GM23338 (cell line): ENCODE data around the gene PEAR1. TPM values are rescaled to one million over a fixed set of nuclear protein-coding genes. Genes with fewer than 3 reads are reported as not detected.

Experiments used
- ATAC-seq: fragments of 200-7000 bp; cut with Tn5 transposase; 3 replicates; pipeline ENCODE4 v1.9.1; 2020
- DNase-seq: peaks from one replicate; pipeline ENCODE4 v3.0.0-alpha.2; 2015; ENCODE audit warnings: low spot score
- H2AFZ ChIP-seq: fragments of 200-600 bp; sonication (generic); 2 replicates; pipeline ENCODE4 v1.8.0; 2016; ENCODE audit warnings: antibody characterized with exemption, mild to moderate bottlenecking, moderate library complexity
- H3F3A ChIP-seq: fragments of 200-600 bp; sonication (generic); replicated peaks from 2 replicates; pipeline ENCODE4 v1.8.0; 2017; ENCODE audit warnings: antibody characterized with exemption, mixed run types, low read depth
- H3K27ac ChIP-seq: fragments of 200-600 bp; sonication (generic); 2 replicates; pipeline ENCODE4 v1.6.1; 2016; ENCODE audit warnings: low read depth
- H3K27me3 ChIP-seq: fragments of 200-600 bp; sonication (generic); 2 replicates; pipeline ENCODE4 v1.8.0; 2016; ENCODE audit warnings: mild to moderate bottlenecking, mixed run types, moderate library complexity; ENCODE audit not compliant: insufficient read depth
- H3K36me3 ChIP-seq: fragments of 200-600 bp; sonication (generic); 2 replicates; pipeline ENCODE4 v1.8.0; 2016; ENCODE audit warnings: mild to moderate bottlenecking; ENCODE audit not compliant: insufficient read depth
- H3K4me1 ChIP-seq: fragments of 200-600 bp; sonication (generic); 2 replicates; pipeline ENCODE4 v1.8.0; 2016; ENCODE audit warnings: mild to moderate bottlenecking, moderate library complexity; ENCODE audit not compliant: insufficient read depth
- H3K4me2 ChIP-seq: fragments of 200-600 bp; sonication (generic); 2 replicates; pipeline ENCODE4 v1.7.1; 2017; ENCODE audit warnings: mixed run types
- H3K4me3 ChIP-seq: fragments of 200-600 bp; sonication (generic); 2 replicates; pipeline ENCODE4 v1.6.1; 2016; ENCODE audit warnings: mixed run types
- H3K79me2 ChIP-seq: fragments of 200-600 bp; sonication (generic); replicated peaks from 2 replicates; pipeline ENCODE4 v1.8.0; 2017; ENCODE audit warnings: mild to moderate bottlenecking; ENCODE audit not compliant: insufficient read depth
- H3K9me2 ChIP-seq: fragments of 200-600 bp; sonication (generic); 2 replicates; pipeline ENCODE4 v1.8.0; 2017; ENCODE audit not compliant: insufficient read depth
- H4K20me1 ChIP-seq: fragments of 200-600 bp; sonication (generic); replicated peaks from 2 replicates; pipeline ENCODE4 v1.8.0; 2017; ENCODE audit warnings: mild to moderate bottlenecking; ENCODE audit not compliant: insufficient read depth
- H3K27ac Mint-ChIP-seq: 2 replicates; pipeline ENCODE4 v1.8.0; 2020; ENCODE audit warnings: inconsistent platforms, mild to moderate bottlenecking, moderate library complexity, mixed read lengths
- H3K27me3 Mint-ChIP-seq: 3 replicates; pipeline ENCODE4 v1.8.0; 2022; ENCODE audit warnings: low read depth, mild to moderate bottlenecking, moderate library complexity, mixed read lengths, inconsistent platforms; ENCODE audit not compliant: insufficient read depth, poor library complexity
- H3K36me3 Mint-ChIP-seq: 3 replicates; pipeline ENCODE4 v1.8.0; 2021; ENCODE audit warnings: low read depth, mild to moderate bottlenecking, inconsistent platforms, moderate library complexity, mixed read lengths
- H3K4me1 Mint-ChIP-seq: 3 replicates; pipeline ENCODE4 v1.8.0; 2020; ENCODE audit warnings: mild to moderate bottlenecking, inconsistent platforms, mixed read lengths
- H3K4me3 Mint-ChIP-seq: 3 replicates; pipeline ENCODE4 v1.8.0; 2021; ENCODE audit warnings: moderate library complexity, mild to moderate bottlenecking, inconsistent platforms, mixed read lengths
- H3K9me3 Mint-ChIP-seq: 3 replicates; pipeline ENCODE4 v1.8.0; 2020; ENCODE audit warnings: moderate library complexity, mild to moderate bottlenecking, inconsistent platforms, mixed read lengths
- CREB1 ChIP-seq: fragments of 250-450 bp; sonication (Bioruptor Pico); IDR thresholded peaks from 2 replicates; pipeline ENCODE4 v1.5.0; 2020; ENCODE audit warnings: low read depth, mild to moderate bottlenecking, moderate library complexity
- EZH2 ChIP-seq: fragments of 200-600 bp; sonication (generic); IDR thresholded peaks from one replicate; pipeline ENCODE4 v1.8.0; 2017; ENCODE audit warnings: antibody characterized with exemption, mild to moderate bottlenecking, low read depth; ENCODE audit not compliant: unreplicated experiment
- JUNB ChIP-seq: IDR thresholded peaks from one replicate; pipeline ENCODE4 v1.6.1; 2016; ENCODE audit warnings: antibody characterized with exemption; ENCODE audit not compliant: unreplicated experiment
- NANOG ChIP-seq: IDR thresholded peaks from 2 replicates; pipeline ENCODE4 v1.6.1; 2016; ENCODE audit warnings: antibody characterized with exemption, borderline replicate concordance
- POLR2AphosphoS5 ChIP-seq: IDR thresholded peaks from 2 replicates; pipeline ENCODE4 v1.6.1; 2016; ENCODE audit warnings: antibody characterized with exemption, low read depth
- ZNF114 ChIP-seq: fragments of 250-450 bp; sonication (Bioruptor Pico); IDR thresholded peaks from 2 replicates; pipeline ENCODE4 v1.5.0; 2020; ENCODE audit warnings: mild to moderate bottlenecking, moderate library complexity
- polyA plus RNA-seq: library from polyadenylated mRNA; unstranded; fragments of >200 nt; fragmentation: Nextera tagmentation; extraction: Ambion mirVana; gene quantifications from 2 replicates; pipeline ENCODE4 v1.2.1, GENCODE V29; 2016
- total RNA-seq: library from RNA; depleted of rRNA; stranded (reverse); fragments of >200 nt; shearing (Covaris generic); gene quantifications from 2 replicates; pipeline ENCODE4 v1.2.3, GENCODE V29; 2014
- TF ChIP-seq, protein P1 (sequence below), 2 experiments: fragments of 200-600 bp in 1 of 2; sonication (generic) in 1 of 2; conservative IDR thresholded peaks; 2 replicates each; pipeline versions ENCODE4 v1.5.1 to v1.6.1; 2016 to 2017; ENCODE audit warnings: antibody characterized with exemption in 2 of 2, low read depth in 2 of 2, mild to moderate bottlenecking in 2 of 2, moderate library complexity in 1 of 2

Gene PEAR1
- total and polyA plus RNA-seq, 2 experiments from 2014 or later, result 0.28 to 0.47 TPM

- Mint-ChIP-seq H3K36me3 (no peaks in the 10 kb centered on the region; the same call in 2 of the 3 replicates), H3K27ac (no peak overlapping the region), H3K4me3 (no peak overlapping the region), H3K27me3 (peaks cover 62% of the 10 kb centered on the region), H3K9me3 (no peaks in the 10 kb centered on the region), H3K4me1 (peaks cover 35% of the 10 kb centered on the region)
- peak overlapping the region; percentile 90; the same call in 1 of the 2 replicates for H2AFZ ChIP-seq
- TF ChIP-seq, protein P1, sequence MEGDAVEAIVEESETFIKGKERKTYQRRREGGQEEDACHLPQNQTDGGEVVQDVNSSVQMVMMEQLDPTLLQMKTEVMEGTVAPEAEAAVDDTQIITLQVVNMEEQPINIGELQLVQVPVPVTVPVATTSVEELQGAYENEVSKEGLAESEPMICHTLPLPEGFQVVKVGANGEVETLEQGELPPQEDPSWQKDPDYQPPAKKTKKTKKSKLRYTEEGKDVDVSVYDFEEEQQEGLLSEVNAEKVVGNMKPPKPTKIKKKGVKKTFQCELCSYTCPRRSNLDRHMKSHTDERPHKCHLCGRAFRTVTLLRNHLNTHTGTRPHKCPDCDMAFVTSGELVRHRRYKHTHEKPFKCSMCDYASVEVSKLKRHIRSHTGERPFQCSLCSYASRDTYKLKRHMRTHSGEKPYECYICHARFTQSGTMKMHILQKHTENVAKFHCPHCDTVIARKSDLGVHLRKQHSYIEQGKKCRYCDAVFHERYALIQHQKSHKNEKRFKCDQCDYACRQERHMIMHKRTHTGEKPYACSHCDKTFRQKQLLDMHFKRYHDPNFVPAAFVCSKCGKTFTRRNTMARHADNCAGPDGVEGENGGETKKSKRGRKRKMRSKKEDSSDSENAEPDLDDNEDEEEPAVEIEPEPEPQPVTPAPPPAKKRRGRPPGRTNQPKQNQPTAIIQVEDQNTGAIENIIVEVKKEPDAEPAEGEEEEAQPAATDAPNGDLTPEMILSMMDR (conservative IDR thresholded peaks at IDR 0.05; ENCODE audit: low read depth in 2 of 2), result peak; percentile 89 to 97
- TF ChIP-seq POLR2AphosphoS5 (0 out of 2 replicates have a peak, but pooled peaks have one; percentile 25), ZNF114 (CRISPR knock-in tag) (no peak)
- ATAC-seq, result peak; percentile 17
- H3K79me2 ChIP-seq, result no peaks in the 10 kb centered on the region
- no peaks in the 10 kb centered on the region for H3K9me2 ChIP-seq
- no peak overlapping the region for H3K27ac ChIP-seq
- peak; percentile 96 for DNase-seq
- H3K36me3 ChIP-seq, result no peaks in the 10 kb centered on the region
- H3K27me3 ChIP-seq, result peaks cover 78% of the 10 kb centered on the region
- peaks cover 13% of the 10 kb centered on the region; the same call in 1 of the 2 replicates for H3K4me1 ChIP-seq
- H3K4me3 ChIP-seq, result no peak overlapping the region
- no peaks in the 10 kb centered on the region; the same call in 1 of the 2 replicates for H4K20me1 ChIP-seq
- H3K4me2 ChIP-seq, result no peak overlapping the region
- no peaks in the 10 kb centered on the region for H3F3A ChIP-seq
Measured at GRCh38 chr1:156889802-156890580, 3.5 kb upstream of the PEAR1 start.

GRCh38 chr1:156892190-156893047 lies 1.1 kb upstream of the PEAR1 start:
- Histone ChIP-seq H3F3A (no peaks in the 10 kb centered on the region), H3K4me3 (peak overlapping the region; percentile 64), H3K27me3 (peaks cover 68% of the 10 kb centered on the region), H3K4me1 (peaks cover 5% of the 10 kb centered on the region; the same call in 1 of the 2 replicates), H4K20me1 (no peaks in the 10 kb centered on the region; the same call in 1 of the 2 replicates), H3K27ac (no peak overlapping the region), H3K79me2 (no peaks in the 10 kb centered on the region), H3K4me2 (peak overlapping the region; percentile 80), H3K9me2 (no peaks in the 10 kb centered on the region), H2AFZ (peak overlapping the region; percentile 70; the same call in 1 of the 2 replicates), H3K36me3 (no peaks in the 10 kb centered on the region)
- Mint-ChIP-seq H3K9me3 (no peaks in the 10 kb centered on the region), H3K27me3 (peaks cover 51% of the 10 kb centered on the region), H3K36me3 (no peaks in the 10 kb centered on the region; the same call in 2 of the 3 replicates), H3K27ac (no peak overlapping the region), H3K4me1 (peaks cover 28% of the 10 kb centered on the region), H3K4me3 (peak overlapping the region; percentile 64)
- DNase-seq (peak; percentile 95), ATAC-seq (peak; percentile 83)
- TF ChIP-seq NANOG, result no peak
- TF ChIP-seq CREB1 (CRISPR knock-in tag), result peak; percentile 79
- TF ChIP-seq, protein P1 (conservative IDR thresholded peaks at IDR 0.05; ENCODE audit: low read depth in 2 of 2), result peak; percentile 81 to 91
- TF ChIP-seq EZH2, result peak; percentile 21
- no peak for TF ChIP-seq JUNB
- TF ChIP-seq ZNF114 (CRISPR knock-in tag), result no peak
